Measurements from ENCODE around the gene OR5B2. TPM values are rescaled to one million over a fixed set of nuclear protein-coding genes. Genes with fewer than 3 reads are reported as not detected.

OR5B2 gene
- total and polyA plus RNA-seq, 4 donors = not detected

Other genes starting within 250 kb of the OR5B2 start
- gene OR9Q2, start 239.1 kb downstream of the OR5B2 start, total RNA-seq = not detected
- not detected for gene OR9Q2, start 239.1 kb downstream of the OR5B2 start, polyA plus RNA-seq (ENCODE audit: insufficient read length in 2 of 2)
- not detected for gene OR1S2, start 224.0 kb downstream of the OR5B2 start, total RNA-seq
- gene OR1S2, start 224.0 kb downstream of the OR5B2 start, polyA plus RNA-seq (ENCODE audit: insufficient read length in 2 of 2) = not detected
- gene OR1S1, start 215.4 kb downstream of the OR5B2 start, total RNA-seq = not detected
- gene OR1S1, start 215.4 kb downstream of the OR5B2 start, polyA plus RNA-seq (ENCODE audit: insufficient read length in 2 of 2) = not detected
- gene OR10Q1, start 199.2 kb downstream of the OR5B2 start, total RNA-seq = not detected
- not detected for gene OR10Q1, start 199.2 kb downstream of the OR5B2 start, polyA plus RNA-seq (ENCODE audit: insufficient read length in 2 of 2)
- not detected for gene OR10W1, start 159.9 kb downstream of the OR5B2 start, total RNA-seq
- not detected for gene OR10W1, start 159.9 kb downstream of the OR5B2 start, polyA plus RNA-seq (ENCODE audit: insufficient read length in 2 of 2)
- gene OR5B17, start 69.1 kb downstream of the OR5B2 start, total RNA-seq = not detected
- not detected for gene OR5B17, start 69.1 kb downstream of the OR5B2 start, polyA plus RNA-seq (ENCODE audit: insufficient read length in 2 of 2)
- gene OR5B3, start 21.2 kb downstream of the OR5B2 start, total RNA-seq = not detected
- gene OR5B3, start 21.2 kb downstream of the OR5B2 start, polyA plus RNA-seq (ENCODE audit: insufficient read length in 2 of 2) = not detected
- gene OR5B12, start 14.1 kb upstream of the OR5B2 start, total RNA-seq = under 1 TPM in 1 of 2 donors, not detected in 1; 0.20 TPM
- gene OR5B12, start 14.1 kb upstream of the OR5B2 start, polyA plus RNA-seq (ENCODE audit: insufficient read length in 2 of 2) = not detected
- not detected for gene OR5B21, start 80.0 kb upstream of the OR5B2 start, total RNA-seq
- not detected for gene OR5B21, start 80.0 kb upstream of the OR5B2 start, polyA plus RNA-seq (ENCODE audit: insufficient read length in 2 of 2)
- gene LPXN, start 147.7 kb upstream of the OR5B2 start, total RNA-seq = 1 to 10 TPM; 5.8 to 6.4 TPM
- 1 to 10 TPM; 6.6 to 9.3 TPM for gene LPXN, start 147.7 kb upstream of the OR5B2 start, polyA plus RNA-seq (ENCODE audit: insufficient read length in 2 of 2)
- gene ZFP91, start 150.9 kb upstream of the OR5B2 start, total RNA-seq = 10 to 100 TPM; 49.8 to 58.5 TPM
- 10 to 100 TPM; 52.1 to 63.4 TPM for gene ZFP91, start 150.9 kb upstream of the OR5B2 start, polyA plus RNA-seq (ENCODE audit: insufficient read length in 2 of 2)
- gene CNTF, start 194.5 kb upstream of the OR5B2 start, total RNA-seq = 10 to 100 TPM in 1 of 2 donors, 1 to 10 TPM in 1; 1.8 to 11.9 TPM
- gene CNTF, start 194.5 kb upstream of the OR5B2 start, polyA plus RNA-seq (ENCODE audit: insufficient read length in 2 of 2) = 1 to 10 TPM in 1 of 2 donors, under 1 TPM in 1; 0.98 to 1.4 TPM